Hindlimb muscle (tissue), 1 donor: ENCODE data around the gene SH2D3C. TPM values are rescaled to one million over a fixed set of nuclear protein-coding genes. Genes with fewer than 3 reads are reported as not detected.

Source experiments
- DNase-seq: peaks from one replicate; pipeline ENCODE4 v3.0.0-alpha.2; 2013
- polyA plus RNA-seq: library from polyadenylated mRNA; unstranded; fragments of 120-200 nt; gene quantifications from one replicate; pipeline ENCODE4 v1.2.1, GENCODE V29; 2013; ENCODE audit not compliant: insufficient read length

Gene SH2D3C
- polyA plus RNA-seq, result 28.2 TPM

DNA sequence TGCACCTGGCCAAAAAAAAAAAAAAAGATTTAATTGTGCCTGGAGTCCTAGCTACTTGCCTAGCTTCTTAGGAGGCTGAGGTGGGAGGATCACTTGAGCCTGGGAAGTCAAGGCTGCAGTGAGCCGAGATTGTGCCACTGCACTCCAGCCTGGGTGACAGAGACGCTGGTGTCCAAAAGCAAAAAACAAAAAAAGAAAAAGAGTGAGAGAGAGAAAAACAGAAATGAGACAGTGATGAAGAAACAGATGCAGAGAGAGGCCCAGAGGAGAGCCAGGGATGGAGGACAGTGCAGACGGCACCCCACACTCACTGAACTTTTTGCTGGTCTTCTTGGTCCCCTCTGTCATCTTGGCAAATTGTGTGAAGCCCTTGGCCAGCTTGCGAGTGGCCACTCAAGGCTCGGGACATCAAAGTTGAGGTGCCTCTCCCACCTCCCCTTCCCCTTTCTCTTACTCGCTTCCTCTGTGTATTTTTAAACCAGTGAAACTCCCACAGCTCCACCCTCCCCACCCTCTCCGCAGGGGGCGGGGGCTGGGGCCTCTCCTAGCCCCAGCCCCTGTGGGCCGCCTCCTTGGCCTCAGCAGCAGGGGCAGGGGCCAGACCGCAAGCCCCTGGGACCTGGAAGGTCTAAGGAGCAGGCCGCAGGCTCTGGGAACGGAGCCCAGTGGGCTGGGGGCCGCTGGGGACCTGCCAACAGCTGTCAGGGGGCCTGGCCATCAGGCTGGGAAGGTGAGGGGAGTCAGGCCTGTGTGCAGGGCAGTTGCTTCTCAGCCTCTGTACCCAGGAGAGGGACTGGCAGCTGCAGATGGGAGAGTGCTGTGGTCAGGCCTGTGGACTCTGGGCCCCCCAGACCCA, at the start of gene SH2D3C:
Gene SH2D3C, minus strand, starts transcription at position 387 of the 856 bp plus-strand sequence. Its CDS starts 39 bp downstream, at position 348.
- no peak for DNase-seq

GRCh38 chr9:127826253-127826913, 47.9 kb upstream of the SH2D3C start:
- no peak for DNase-seq

DNA sequence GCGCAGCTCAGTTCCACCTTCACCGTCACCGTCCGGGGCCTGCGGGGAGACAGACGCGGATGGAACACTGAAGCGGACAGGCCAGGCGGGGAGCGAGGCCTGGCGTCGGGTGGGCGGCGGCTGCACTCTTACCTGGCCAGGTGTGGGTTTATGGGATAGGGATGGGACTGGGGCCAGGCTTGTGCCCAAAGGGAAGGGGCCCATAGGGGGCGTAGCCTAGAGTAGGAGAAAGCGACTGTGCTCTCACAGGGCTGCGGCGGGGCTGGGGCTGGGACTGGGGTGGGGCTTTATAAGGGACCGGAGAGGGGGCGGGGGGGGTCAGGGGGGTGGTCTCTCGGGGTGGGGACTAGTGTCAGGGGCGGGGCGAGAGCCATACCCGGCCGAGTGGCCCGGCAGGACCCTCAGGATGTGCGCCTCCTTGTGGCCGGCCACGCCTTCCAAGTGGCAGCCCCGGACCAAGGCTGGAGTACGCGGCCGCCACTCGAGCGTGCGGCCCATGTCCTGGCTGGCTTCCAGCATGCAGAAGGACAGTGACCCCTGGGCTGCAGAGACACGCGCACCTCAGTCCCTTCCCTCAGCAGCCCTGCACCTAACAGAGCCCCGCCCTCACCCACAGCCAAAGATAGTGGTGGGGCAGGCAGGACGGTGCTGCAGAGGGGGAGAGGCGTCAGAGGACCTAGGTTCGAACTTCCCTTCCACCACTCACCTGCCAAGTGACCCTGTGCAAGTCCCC, 47.0 kb upstream of the SH2D3C start:
- no peak for DNase-seq

DNA sequence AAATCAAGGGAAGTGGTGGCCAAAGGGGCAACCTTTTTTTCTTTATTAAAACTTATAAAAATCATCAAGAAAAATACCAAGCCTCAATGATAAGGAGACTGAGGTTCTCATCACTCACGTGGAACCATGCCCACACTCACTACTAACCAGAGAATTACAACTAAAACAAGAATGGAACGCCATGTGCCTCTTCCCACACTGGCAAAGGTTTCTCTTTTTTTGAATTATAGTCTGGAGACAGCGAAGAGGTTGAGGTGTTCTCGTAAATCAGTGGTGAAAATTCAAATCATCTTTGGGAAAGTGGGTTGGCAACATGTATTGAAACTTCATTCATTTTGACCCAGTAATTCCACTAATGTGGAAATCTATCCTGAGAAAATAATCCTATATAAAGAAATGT, 43.6 kb upstream of the SH2D3C start:
- no peak for DNase-seq

GRCh38 chr9:127818574-127818973, 40.1 kb upstream of the SH2D3C start:
- DNase-seq, result no peak

DNA sequence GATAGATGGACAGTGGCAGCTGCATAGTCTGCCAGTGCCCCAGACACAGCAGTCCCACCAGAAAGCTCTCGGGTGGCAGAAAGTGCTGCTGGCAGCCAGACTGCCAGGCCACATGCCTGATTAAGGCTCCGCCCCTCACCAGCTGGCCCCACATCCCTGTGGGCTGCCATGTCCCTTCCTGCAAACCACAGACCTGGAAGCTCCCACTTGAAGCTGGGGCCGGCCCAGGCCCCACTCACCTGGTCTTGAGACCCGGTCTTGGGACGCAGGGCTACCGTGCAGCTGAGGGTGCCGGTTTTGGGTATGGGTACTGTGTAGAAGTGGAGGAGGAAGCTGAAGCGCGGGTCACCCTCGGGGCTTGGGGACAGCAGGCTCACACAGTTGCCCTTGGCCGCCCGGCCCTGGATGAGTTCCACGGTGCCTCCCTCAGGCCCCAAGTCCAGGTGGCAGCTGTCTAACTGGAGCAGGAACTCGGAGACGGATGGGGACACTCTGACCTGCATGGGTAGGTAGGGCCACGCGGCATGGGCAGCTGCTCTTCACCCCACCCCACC, 39.5 kb upstream of the SH2D3C start:
- DNase-seq, result no peak

- DNase-seq, result no peak
These were observed 38.3 kb upstream of the SH2D3C start for GRCh38 chr9:127816728-127817127.

- DNase-seq, result no peak
These were observed 37.9 kb upstream of the SH2D3C start for GRCh38 chr9:127816362-127816725.

GRCh38 chr9:127815512-127816361, 37.3 kb upstream of the SH2D3C start:
- DNase-seq, result no peak

DNA sequence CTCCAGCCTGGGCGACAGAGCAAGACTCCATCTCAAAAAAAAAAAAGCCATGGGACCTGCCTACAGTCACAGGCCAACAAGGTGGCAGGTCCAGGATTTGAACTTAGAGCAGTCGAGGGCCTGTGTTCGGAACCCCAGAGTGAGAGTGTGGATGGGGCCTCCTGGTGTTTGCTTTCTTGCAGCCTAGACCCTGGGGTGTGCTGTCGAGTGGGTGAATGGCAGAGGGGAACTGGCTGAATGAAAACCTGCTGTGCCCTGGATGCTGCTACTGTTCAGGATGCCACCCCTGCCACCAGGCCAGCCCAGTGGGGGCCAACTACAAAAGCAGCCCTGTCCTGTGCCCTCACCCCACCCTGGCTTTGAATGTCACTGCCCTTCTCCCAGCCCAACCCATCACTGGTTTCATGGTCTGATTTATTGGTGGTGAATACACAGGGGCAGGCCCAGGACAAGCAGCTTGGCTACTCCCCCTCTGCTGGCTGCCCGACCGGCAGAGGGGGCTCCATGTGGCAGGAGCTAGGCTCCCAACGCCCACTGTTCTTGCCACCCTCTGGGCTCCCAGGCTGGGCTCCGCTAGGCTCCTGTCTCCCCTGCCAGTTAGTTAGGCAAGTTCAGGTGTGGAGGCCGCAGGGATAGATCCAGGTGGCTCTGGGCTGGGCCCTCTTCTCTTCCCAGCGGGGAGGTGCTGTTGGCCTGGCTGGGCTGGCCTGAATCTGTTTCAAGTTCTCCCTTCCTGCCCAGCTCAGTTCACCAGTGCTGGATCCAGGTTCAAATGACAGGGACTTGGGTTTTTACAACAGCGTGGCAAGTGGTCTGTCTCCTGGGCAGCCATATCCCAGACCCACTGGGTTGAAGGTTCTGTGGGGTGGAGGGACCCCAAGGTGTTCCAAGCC, 36.4 kb upstream of the SH2D3C start:
- no peak for DNase-seq

GRCh38 chr9:127813686-127814226, 35.3 kb upstream of the SH2D3C start:
- DNase-seq, result no peak

DNA sequence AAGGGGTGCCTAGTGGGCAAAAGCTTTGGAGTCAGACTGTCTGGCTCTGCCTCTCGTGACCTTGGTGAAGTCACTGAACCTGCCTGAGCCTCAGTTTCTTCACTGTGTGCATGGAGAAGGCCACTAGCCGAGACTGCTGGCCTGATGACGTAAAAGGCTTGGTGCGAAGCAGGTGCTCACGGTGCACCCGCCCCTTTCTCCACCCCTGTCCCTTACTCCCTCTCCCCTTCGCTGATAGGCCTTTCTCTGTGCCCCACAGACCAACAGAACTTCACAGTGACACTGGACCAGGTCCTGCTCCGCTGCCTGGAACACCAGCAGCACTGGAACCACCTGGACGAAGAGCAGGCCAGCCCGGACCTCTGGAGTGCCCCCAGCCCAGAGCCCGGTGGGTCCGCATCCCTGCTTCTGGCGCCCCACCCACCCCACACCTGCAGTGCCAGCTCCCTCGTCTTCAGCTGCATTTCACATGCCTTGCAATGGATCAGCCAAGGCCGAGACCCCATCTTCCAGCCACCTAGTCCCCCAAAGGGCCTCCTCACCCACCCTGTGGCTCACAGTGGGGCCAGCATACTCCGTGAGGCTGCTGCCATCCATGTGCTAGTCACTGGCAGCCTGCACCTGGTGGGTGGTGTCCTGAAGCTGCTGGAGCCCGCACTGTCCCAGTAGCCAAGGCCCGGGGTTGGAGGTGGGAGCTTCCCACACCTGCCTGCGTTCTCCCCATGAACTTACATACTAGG, 34.6 kb upstream of the SH2D3C start:
- DNase-seq, result no peak

DNA sequence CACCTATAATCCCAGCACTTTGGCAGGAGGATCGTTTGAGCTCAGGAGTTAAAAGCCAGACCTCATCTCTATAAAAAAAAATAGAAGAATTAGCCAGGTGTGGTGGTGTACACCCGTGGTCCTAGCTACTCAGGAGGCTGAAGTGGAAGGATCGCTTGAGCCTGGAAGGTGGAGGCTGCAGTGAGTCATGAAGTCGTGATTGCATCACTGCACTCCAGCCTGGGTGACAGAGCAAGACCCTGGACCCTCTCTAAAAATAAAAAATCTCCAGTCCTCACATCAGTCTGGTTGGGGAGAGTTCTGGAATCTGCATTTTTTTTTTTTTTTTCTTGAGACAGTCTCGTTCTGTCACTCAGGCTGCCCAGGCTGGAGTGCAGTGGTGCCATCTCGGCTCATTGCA, 33.5 kb upstream of the SH2D3C start:
- DNase-seq, result no peak

DNA sequence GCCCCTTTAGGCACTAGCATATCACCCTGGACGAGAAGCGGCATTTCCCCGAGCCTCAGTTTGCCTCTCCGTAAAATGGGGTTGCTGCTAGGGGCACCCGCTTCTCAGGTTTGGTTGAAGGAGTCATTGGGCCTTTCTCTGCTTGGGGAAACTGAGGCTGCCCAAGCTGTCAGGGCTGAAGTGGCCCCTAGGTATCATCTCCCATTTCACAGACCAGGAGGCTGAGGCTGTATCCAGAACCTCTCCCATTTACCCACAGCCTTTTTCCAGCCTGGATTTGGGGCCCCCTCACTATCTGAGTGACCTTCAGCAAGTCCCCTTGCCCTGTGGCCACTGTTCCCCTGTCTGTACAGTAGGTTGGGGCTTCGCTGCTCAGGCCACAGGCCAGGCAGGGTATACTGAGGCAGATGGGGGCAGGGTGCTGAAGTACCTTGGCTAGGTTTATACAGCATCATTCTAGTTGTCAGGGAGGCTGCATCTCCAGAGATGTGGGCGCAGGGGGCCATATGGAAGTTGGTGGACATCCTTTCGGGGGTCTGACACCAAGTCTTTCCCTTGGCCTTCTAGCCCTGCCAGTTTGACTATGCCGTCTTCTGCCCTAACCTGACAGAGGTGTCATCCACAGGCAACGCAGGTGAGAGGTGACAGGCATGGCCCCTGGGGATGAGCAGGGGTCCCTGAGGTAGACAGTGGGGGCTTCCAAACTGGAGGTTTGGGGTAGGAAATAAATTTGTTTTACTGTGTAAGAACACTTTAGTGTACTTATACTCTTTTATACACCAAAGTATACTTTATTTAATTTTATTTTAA, 32.1 kb upstream of the SH2D3C start:
- DNase-seq, result no peak

DNA sequence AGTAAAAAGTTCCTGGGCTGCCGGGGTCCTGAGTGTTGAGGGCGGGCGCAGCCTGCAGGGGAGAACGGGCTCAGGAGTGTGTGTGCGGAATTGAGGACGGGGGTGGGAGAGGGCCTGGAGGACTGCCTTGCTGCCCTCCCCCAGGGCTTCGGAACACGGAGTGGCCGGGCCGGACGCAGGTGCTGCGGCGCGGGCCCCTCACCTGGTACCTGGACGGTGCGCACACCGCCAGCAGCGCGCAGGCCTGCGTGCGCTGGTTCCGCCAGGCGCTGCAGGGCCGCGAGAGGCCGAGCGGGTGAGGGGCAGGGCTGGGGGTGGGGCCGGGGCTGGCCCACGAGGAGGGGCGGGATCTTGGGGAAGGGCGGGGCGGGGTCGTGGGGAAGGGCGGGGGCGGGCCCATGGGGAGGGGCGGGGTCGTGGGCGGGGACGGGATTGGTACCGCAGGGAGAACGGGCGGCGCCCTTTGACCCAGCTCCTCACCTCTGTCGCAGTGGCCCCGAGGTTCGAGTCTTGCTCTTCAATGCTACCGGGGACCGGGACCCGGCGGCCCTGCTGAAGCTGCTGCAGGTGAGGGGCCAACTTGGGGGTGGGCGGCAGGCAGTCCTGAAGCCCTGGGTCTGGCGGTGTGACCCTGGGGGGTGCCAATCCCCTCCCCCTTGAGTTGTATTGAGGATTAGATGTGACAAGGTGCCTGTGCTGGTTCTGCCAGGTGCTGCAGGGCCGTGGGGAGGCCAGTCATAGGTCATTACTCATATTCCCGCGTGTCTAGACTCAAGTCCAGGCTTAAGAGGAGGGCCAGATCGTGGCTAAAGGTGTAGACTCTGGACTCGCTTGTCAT, 31.3 kb upstream of the SH2D3C start:
- DNase-seq, result no peak

DNA sequence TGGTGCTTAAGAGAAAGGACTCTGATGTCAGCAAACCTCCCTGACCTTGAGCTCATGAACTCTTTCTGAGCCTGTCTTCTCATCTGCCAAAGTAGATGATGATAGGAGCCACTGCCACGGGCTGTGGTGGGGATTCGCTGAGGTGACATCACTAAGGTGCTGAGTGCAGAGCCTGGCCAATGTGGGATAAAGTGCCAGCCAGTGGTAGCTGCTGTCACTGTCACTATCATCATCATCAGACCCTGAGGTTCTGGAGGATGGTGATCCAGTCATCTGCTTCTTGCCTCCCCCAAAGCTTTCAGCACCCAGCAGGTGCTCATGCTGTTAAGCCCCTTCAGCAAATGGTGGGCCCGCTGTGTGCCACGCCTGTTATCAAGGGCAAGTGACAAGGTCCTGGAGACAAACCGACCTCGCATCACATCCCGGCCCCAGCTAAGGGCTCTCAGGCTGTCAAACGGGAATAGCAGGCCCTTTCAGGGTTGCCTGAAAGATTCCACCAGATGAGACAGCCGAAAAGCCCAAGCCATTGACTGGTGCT, 30.6 kb upstream of the SH2D3C start:
- DNase-seq, result no peak

DNA sequence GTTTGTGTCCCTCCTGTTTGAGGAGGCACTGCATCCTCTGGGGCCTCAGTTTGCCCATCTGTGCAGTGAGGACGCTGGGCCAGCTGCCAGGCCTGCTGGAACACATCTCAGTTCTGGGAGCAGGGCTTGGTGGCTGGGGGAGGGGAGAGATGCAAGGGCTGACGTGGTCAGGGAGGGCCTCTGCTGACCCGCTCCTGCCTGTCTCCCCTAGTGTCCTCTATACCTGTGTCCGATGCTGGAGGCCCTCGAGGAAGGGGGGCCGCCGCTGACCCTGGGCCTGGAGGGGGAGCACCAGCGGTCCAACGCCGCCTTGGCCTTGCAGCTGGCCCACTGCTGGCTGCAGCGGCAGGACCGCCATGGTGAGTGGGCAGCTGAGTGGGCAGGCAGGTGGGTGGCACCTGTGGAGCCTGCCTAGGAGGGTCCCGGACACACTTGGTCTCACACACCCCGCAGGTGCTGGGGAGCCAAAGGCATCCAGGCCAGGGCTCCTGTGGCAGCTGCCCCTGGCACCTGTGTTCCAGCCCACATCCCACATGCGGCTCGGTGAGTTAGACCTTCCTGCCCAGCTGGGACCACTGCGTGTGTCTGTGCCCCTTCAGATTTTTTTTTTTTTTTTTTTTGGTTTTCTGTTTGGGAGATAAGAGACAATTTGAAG, 30.0 kb upstream of the SH2D3C start:
- no peak for DNase-seq
